HEK293 (cell line): Measurements from ENCODE around the gene B4GALT2.
A peak's percentile ranks its signal among the peaks of the same experiment; 100 is the strongest.

Experiments used
- CTCF ChIP-seq: fragments of 450-650 bp; formaldehyde crosslinking; IDR thresholded peaks from 2 replicates; pipeline ENCODE4 v1.5.1; 2016; ENCODE audit warnings: missing biosample characterization, missing genetic modification characterization
- EGR2 ChIP-seq: fragments of 450-650 bp; formaldehyde crosslinking; IDR thresholded peaks from 2 replicates; pipeline ENCODE4 v1.5.1; 2016; ENCODE audit warnings: low read depth, missing biosample characterization, missing genetic modification characterization
- FEZF1 ChIP-seq: fragments of 450-650 bp; formaldehyde crosslinking; IDR thresholded peaks from 2 replicates; pipeline ENCODE4 v1.5.1; 2016; ENCODE audit warnings: missing biosample characterization, missing genetic modification characterization
- IKZF3 ChIP-seq: fragments of 450-650 bp; IDR thresholded peaks from 2 replicates; pipeline ENCODE4 v1.5.0; 2018; ENCODE audit warnings: missing biosample characterization, mild to moderate bottlenecking, missing genetic modification characterization, moderate library complexity
- KLF10 ChIP-seq: fragments of 450-650 bp; IDR thresholded peaks from 2 replicates; pipeline ENCODE4 v1.5.1; 2018; ENCODE audit warnings: missing biosample characterization, mild to moderate bottlenecking, missing genetic modification characterization
- KLF16 ChIP-seq: fragments of 450-650 bp; formaldehyde crosslinking; IDR thresholded peaks from 2 replicates; pipeline ENCODE4 v1.5.1; 2017; ENCODE audit warnings: missing biosample characterization, missing genetic modification characterization
- KLF17 ChIP-seq: fragments of 450-650 bp; formaldehyde crosslinking; IDR thresholded peaks from 2 replicates; pipeline ENCODE4 v1.5.1; 2016; ENCODE audit warnings: missing biosample characterization, missing genetic modification characterization
- SALL2 ChIP-seq: fragments of 450-650 bp; formaldehyde crosslinking; IDR thresholded peaks from 2 replicates; pipeline ENCODE4 v1.5.0; 2017; ENCODE audit warnings: missing biosample characterization, mild to moderate bottlenecking, missing genetic modification characterization, borderline replicate concordance
- TCF7L2 ChIP-seq: IDR thresholded peaks from 2 replicates; pipeline ENCODE4 v1.6.1; 2011; ENCODE audit warnings: low read depth, mild to moderate bottlenecking, inconsistent platforms, low read length, moderate library complexity, borderline replicate concordance
- ZNF155 ChIP-seq: fragments of 450-650 bp; formaldehyde crosslinking; IDR thresholded peaks from 2 replicates; pipeline ENCODE4 v1.5.1; 2016; ENCODE audit warnings: missing biosample characterization, missing genetic modification characterization
- ZNF157 ChIP-seq: fragments of 450-650 bp; formaldehyde crosslinking; IDR thresholded peaks from 2 replicates; pipeline ENCODE4 v1.5.1; 2016; ENCODE audit warnings: missing biosample characterization, missing genetic modification characterization
- ZNF184 ChIP-seq: fragments of 450-650 bp; IDR thresholded peaks from 2 replicates; pipeline ENCODE4 v1.5.1; 2018; ENCODE audit warnings: missing biosample characterization, mild to moderate bottlenecking, missing genetic modification characterization
- ZNF239 ChIP-seq: fragments of 450-650 bp; formaldehyde crosslinking; IDR thresholded peaks from 2 replicates; pipeline ENCODE4 v1.5.1; 2016; ENCODE audit warnings: missing biosample characterization, missing genetic modification characterization
- ZNF266 ChIP-seq: fragments of 450-650 bp; formaldehyde crosslinking; IDR thresholded peaks from 2 replicates; pipeline ENCODE4 v1.5.1; 2016; ENCODE audit warnings: missing biosample characterization, missing genetic modification characterization, low read depth
- ZNF274 ChIP-seq, 2 experiments: fragments of 200-500 bp in 1 of 2; fragments of 450-650 bp in 1 of 2; sonication (Bioruptor generic) in 1 of 2; formaldehyde crosslinking in 1 of 2; IDR thresholded peaks; 2 replicates each; pipeline versions ENCODE4 v1.5.1 to v1.6.1; 2014 to 2016; ENCODE audit warnings: borderline replicate concordance in 1 of 2, inconsistent platforms in 1 of 2, low read length in 1 of 2, missing biosample characterization in 1 of 2, missing genetic modification characterization in 1 of 2
- ZNF311 ChIP-seq: fragments of 450-650 bp; formaldehyde crosslinking; IDR thresholded peaks from 2 replicates; pipeline ENCODE4 v1.5.1; 2017; ENCODE audit warnings: missing biosample characterization, missing genetic modification characterization, borderline replicate concordance
- ZNF423 ChIP-seq: fragments of 450-650 bp; formaldehyde crosslinking; IDR thresholded peaks from 2 replicates; pipeline ENCODE4 v1.5.1; 2016; ENCODE audit warnings: missing biosample characterization, missing genetic modification characterization
- ZNF513 ChIP-seq: fragments of 450-650 bp; IDR thresholded peaks from 2 replicates; pipeline ENCODE4 v1.5.1; 2018; ENCODE audit warnings: missing biosample characterization, missing genetic modification characterization
- ZNF529 ChIP-seq: fragments of 450-650 bp; formaldehyde crosslinking; IDR thresholded peaks from 2 replicates; pipeline ENCODE4 v1.5.1; 2017; ENCODE audit warnings: missing genetic modification characterization, missing biosample characterization; ENCODE audit not compliant: insufficient replicate concordance
- ZNF560 ChIP-seq: fragments of 450-650 bp; formaldehyde crosslinking; IDR thresholded peaks from 2 replicates; pipeline ENCODE4 v1.5.1; 2017; ENCODE audit warnings: missing biosample characterization, missing genetic modification characterization, borderline replicate concordance
- ZNF629 ChIP-seq: fragments of 450-650 bp; formaldehyde crosslinking; IDR thresholded peaks from 2 replicates; pipeline ENCODE4 v1.5.1; 2017; ENCODE audit warnings: missing biosample characterization, missing genetic modification characterization
- ZSCAN23 ChIP-seq: fragments of 450-650 bp; formaldehyde crosslinking; IDR thresholded peaks from 2 replicates; pipeline ENCODE4 v1.5.1; 2016; ENCODE audit warnings: missing biosample characterization, missing genetic modification characterization
- ZSCAN30 ChIP-seq: fragments of 450-650 bp; IDR thresholded peaks from 2 replicates; pipeline ENCODE4 v1.5.1; 2018; ENCODE audit warnings: missing biosample characterization, mild to moderate bottlenecking, missing genetic modification characterization, moderate library complexity
- ZSCAN5A ChIP-seq: fragments of 450-650 bp; formaldehyde crosslinking; IDR thresholded peaks from 2 replicates; pipeline ENCODE4 v1.5.1; 2016; ENCODE audit warnings: missing biosample characterization, missing genetic modification characterization
- TF ChIP-seq, protein P1 (sequence below): fragments of 450-650 bp; formaldehyde crosslinking; IDR thresholded peaks from 2 replicates; pipeline ENCODE4 v1.5.1; 2016; ENCODE audit warnings: missing biosample characterization, missing genetic modification characterization
- TF ChIP-seq, protein P2 (sequence below): fragments of 450-650 bp; formaldehyde crosslinking; IDR thresholded peaks from 2 replicates; pipeline ENCODE4 v1.5.1; 2017; ENCODE audit warnings: missing biosample characterization, missing genetic modification characterization
- TF ChIP-seq, protein P3 (sequence below): fragments of 450-650 bp; formaldehyde crosslinking; IDR thresholded peaks from 2 replicates; pipeline ENCODE4; 2016; ENCODE audit warnings: missing biosample characterization, missing genetic modification characterization
- TF ChIP-seq, protein P4 (sequence below): IDR thresholded peaks from 2 replicates; pipeline ENCODE4 v1.6.1; 2011; ENCODE audit warnings: mild to moderate bottlenecking, low read depth, low read length, borderline replicate concordance

The B4GALT2 gene

GRCh38 chr1:43933386-43934100 is 45.5 kb upstream of the B4GALT2 start, which contains the start of gene ARTN (continued):
- TF ChIP-seq ZNF274 (IDR thresholded peaks at IDR 0.05; ENCODE audit: low read length) (no peak), ZNF274 (tag by site-specific recombination; IDR thresholded peaks at IDR 0.05; ENCODE audit: borderline replicate concordance) (no peak), ZSCAN30 (tag by site-specific recombination) (0 out of 2 replicates have a peak, but pooled peaks have one; percentile 60), IKZF3 (peak; percentile 73; the same call in 1 of the 2 replicates), ZNF560 (tag by site-specific recombination) (no peak), ZSCAN5A (tag by site-specific recombination) (no peak), ZNF266 (tag by site-specific recombination) (no peak), ZNF239 (tag by site-specific recombination) (no peak), ZNF184 (no peak), KLF16 (tag by site-specific recombination) (peak; percentile 74), TCF7L2 (no peak), ZNF513 (no peak), EGR2 (tag by site-specific recombination) (peak; percentile 5; the same call in 1 of the 2 replicates), KLF10 (tag by site-specific recombination) (peak; percentile 97), ZNF157 (tag by site-specific recombination) (no peak), ZSCAN23 (no peak), ZNF529 (tag by site-specific recombination) (no peak), ZNF423 (tag by site-specific recombination) (no peak), SALL2 (tag by site-specific recombination) (no peak), ZNF155 (no peak), KLF17 (tag by site-specific recombination) (0 out of 2 replicates have a peak, but pooled peaks have one; percentile 43), FEZF1 (tag by site-specific recombination) (no peak), ZNF629 (peak; percentile 34; the same call in 1 of the 2 replicates), ZNF311 (tag by site-specific recombination) (no peak), CTCF (tag by site-specific recombination) (no peak)
- TF ChIP-seq, protein P1, sequence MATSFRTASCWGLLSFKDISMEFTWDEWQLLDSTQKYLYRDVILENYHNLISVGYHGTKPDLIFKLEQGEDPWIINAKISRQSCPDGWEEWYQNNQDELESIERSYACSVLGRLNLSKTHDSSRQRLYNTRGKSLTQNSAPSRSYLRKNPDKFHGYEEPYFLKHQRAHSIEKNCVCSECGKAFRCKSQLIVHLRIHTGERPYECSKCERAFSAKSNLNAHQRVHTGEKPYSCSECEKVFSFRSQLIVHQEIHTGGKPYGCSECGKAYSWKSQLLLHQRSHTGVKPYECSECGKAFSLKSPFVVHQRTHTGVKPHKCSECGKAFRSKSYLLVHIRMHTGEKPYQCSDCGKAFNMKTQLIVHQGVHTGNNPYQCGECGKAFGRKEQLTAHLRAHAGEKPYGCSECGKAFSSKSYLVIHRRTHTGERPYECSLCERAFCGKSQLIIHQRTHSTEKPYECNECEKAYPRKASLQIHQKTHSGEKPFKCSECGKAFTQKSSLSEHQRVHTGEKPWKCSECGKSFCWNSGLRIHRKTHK (tag by site-specific recombination) = no peak
- TF ChIP-seq, protein P2, sequence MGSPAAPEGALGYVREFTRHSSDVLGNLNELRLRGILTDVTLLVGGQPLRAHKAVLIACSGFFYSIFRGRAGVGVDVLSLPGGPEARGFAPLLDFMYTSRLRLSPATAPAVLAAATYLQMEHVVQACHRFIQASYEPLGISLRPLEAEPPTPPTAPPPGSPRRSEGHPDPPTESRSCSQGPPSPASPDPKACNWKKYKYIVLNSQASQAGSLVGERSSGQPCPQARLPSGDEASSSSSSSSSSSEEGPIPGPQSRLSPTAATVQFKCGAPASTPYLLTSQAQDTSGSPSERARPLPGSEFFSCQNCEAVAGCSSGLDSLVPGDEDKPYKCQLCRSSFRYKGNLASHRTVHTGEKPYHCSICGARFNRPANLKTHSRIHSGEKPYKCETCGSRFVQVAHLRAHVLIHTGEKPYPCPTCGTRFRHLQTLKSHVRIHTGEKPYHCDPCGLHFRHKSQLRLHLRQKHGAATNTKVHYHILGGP = no peak
- TF ChIP-seq, protein P3, sequence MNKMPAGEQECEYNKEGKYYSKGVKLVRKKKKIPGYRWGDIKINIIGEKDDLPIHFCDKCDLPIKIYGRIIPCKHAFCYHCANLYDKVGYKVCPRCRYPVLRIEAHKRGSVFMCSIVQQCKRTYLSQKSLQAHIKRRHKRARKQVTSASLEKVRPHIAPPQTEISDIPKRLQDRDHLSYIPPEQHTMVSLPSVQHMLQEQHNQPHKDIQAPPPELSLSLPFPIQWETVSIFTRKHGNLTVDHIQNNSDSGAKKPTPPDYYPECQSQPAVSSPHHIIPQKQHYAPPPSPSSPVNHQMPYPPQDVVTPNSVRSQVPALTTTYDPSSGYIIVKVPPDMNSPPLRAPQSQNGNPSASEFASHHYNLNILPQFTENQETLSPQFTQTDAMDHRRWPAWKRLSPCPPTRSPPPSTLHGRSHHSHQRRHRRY (tag by site-specific recombination) = no peak
- TF ChIP-seq, protein P4, sequence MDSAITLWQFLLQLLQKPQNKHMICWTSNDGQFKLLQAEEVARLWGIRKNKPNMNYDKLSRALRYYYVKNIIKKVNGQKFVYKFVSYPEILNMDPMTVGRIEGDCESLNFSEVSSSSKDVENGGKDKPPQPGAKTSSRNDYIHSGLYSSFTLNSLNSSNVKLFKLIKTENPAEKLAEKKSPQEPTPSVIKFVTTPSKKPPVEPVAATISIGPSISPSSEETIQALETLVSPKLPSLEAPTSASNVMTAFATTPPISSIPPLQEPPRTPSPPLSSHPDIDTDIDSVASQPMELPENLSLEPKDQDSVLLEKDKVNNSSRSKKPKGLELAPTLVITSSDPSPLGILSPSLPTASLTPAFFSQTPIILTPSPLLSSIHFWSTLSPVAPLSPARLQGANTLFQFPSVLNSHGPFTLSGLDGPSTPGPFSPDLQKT = no peak
